Stromal cell of bone marrow (primary cell): ENCODE measurements around the gene MRTFA.
"Not testable (repeated sequence)": the region's sequence is repeated elsewhere in the genome, so short reads cannot be mapped to it uniquely, and the experiment has no call there.

Source experiments
- DNase-seq: peaks from one replicate; pipeline ENCODE4 v3.0.0-alpha.2; 2012; ENCODE audit warnings: low read depth

MRTFA gene

DNA sequence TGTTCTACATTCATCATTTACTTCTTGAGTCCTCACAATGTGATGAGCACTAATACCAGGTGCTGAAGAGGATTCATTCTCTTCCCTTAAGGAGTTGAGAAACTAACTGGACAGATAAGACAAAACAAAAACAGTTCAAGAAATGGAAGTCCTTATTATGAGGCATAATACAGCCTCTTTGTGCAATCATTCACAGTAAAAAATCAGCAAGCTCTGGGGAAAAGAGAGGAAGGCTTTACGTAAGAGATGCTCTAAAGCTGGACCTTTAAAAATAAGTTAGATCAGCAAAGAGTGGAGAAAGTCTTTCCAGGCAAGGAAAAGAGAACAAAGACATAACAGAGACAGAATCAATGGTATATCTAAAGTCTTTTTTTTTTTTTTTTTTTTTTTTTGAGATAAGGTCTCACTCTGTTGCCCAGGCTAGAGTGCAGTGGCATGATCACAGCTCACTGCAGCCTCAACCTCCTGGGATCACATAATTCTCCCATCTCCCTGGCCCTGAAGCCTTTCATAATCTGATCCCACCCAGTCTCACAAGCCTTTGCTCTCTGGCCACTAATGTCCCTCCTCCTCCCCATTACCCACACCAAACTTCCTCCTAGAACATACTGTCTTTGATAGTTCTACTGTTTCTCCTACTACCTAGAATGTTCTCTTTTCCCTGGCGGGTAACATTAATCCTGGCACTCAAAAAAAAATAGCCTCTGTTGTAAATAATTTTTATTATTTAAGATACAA, 40.9 kb downstream of the MRTFA start:
- peak; percentile 31 for DNase-seq

DNA sequence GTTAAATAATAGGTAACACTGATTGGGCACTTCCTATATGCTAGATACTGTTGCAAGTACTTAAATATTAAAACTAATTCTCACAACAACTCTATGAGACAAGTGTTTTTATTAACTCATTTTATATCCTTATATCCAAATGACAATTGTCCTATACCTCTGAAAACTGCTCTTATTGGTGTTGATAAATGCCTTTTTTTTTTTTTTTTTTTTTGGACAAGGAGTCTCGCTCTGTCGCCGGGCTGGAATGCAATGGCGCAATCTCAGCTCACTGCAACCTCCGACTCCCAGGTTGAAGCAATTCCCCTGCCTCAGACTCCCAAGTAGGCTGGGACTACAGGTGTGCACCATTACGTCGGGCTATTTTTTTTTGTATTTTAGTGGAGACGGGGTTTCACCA, 41.6 kb downstream of the MRTFA start:
- no peak for DNase-seq

DNA sequence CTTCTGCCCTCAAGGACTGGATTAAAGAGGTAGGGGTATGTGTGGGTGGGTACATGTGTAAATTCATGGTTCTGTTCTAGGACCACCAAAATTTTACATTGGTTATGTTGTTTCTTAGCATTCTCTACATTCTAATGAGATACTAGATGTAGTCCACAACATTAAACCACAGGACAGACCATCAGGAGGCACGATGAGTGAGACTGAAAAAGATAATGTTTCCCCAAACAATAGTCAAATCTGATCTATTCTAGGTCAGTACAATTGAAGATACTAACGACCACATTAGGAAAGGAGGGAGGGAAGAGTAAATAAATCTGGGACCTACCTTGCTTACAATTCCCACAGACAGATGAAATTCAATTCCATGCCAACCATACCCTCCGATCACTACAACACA, 42.2 kb downstream of the MRTFA start:
- no peak for DNase-seq

DNA sequence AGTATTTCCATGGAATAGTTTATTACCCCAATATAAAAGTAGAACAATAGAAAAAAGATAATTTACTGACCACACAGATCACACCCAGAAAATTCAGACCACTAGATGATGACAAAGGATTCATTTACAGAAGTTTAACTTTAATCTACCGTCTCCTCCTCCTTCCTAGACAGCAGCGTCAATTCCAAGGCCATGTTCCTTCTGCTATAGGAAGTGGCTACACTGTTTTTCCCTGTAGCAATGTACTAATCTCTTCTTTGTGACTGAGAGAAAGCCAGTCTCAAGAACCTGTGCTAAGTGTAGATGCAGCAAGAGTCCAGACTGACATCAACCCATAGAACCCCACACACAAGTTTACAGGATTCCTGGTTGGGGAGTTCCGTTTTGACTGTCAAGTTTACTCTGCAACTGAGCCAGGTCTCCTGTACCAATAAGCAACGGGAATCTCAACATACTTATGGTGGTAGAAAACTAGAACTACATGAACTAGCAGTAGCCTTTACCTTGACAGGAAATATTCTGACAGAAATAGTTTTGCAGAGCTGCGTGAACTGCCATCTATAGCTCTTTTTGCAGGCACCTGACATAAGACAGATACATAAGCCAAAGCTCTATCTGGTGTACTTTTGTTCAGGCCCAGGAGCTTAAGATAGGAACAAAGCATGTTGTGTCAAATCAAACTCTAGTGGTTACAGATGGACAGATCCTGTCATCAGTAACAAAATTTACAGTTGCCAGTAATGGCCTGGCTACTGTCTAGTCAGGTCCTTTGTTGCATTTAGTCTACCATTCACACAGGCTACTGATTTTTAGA, 42.9 kb downstream of the MRTFA start:
- no peak for DNase-seq

DNA sequence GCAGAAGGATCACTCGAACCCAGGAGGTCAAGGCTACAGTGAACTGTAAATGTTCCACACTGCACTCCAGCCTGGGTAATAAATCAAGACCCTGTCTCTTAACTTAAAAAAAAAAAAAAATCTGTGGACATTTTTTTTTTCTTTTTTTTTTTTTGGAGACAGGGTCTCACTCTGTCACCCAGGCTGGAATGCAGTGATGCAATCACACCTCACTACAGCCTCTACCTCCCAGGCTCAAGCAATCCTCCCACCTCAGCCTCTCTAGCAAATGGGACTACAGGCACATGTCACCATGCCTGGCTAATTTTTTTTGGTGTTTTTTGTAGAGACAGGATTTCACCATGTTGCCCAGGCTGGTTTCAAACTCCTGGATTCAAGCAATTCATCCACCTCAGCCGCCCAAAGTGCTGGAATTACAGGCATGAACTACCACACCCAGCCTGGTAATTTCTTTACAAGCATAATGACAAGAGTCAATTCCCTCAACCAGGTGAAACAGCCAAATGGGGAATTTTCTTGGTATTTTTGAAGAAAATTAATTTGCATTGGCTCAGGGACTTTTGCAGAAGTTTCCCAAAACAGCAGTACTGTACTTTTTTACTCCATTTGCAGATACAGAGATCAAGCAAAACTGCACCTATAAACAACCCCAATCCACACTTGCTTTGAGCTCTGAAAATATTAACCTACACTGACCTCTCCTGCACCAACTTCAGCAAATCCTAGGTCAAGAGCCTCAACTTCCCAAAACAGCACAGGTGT, 44.0 kb downstream of the MRTFA start:
- no peak for DNase-seq

DNA sequence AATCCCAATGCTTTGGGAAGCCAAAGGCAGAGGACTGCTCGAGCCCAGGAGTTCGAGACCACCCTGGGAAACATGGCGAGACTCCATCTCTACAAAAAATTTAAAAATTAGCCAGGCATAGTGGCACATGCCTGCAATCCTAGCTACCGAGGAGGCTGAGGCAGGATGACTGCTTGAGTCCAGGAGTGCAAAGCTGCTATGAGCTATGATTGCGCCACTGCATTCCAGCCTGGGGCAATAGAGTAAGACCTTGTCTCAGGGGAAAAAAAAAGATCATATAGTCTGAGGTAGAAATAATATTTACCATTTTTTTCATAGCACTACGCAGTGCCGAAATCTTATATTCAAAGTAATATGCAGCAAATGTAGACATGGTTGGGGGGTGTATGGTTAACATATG, 47.8 kb downstream of the MRTFA start:
- no peak for DNase-seq

DNA sequence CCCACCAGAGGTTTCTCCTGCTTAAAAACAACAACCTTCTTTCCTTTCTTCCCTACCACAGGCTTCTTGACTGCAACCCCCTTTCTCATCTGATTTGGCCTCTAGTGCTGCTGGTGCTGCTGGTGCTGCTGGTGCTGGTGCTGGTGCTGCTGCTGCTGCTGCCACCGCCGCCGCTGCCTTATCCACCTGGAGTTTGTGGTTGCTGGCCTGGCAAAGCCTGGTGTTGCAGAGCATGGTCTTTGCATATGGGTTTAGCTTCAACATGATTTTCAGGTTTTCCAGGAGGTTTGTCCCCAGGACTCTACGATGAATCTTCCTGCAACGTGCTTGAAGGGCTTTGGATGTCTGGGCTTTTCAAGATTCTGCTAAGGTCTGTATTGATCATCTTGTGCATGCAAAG, 49.7 kb downstream of the MRTFA start:
- DNase-seq: no peak

DNA sequence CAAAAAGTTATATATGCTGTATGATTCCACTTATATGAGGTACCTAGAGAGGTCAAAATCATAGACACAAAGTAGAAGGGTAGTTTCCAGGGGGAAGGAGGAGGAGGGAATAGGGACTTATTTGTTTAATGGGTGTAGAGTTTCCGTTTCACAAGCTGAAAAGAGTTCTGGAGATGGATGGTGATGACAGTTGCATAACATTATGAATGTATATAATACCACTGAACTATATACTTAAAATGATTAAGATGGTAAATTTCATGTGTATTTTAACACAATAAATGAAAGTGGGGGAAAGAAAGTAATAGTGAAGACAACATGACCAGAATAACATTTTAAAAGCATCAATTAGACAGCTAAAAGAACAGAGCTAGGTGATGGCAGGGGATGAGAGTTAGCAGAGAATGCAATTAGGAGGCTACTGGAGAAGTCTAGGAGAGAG, 51.2 kb downstream of the MRTFA start:
- no peak for DNase-seq

DNA sequence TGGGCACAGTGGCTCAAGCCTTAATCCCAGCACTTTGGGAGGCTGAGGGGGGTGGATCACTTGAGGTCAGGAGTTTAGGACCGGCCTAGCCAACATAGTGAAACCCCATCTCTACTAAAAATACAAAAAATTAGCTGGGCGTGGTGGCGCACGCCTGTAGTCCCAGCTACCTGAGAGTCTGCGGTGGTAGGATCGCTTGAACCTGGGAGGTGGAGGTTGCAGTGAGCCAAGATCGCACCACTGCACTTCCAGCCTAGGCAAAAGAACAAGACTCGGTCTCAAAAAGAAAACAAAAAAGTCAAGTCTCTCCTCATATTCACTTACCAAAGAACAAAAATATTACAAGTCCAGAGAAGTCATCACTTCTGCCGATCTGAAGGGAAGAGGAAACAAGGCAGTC, 51.8 kb downstream of the MRTFA start:
- DNase-seq: not testable (repeated sequence)

DNA sequence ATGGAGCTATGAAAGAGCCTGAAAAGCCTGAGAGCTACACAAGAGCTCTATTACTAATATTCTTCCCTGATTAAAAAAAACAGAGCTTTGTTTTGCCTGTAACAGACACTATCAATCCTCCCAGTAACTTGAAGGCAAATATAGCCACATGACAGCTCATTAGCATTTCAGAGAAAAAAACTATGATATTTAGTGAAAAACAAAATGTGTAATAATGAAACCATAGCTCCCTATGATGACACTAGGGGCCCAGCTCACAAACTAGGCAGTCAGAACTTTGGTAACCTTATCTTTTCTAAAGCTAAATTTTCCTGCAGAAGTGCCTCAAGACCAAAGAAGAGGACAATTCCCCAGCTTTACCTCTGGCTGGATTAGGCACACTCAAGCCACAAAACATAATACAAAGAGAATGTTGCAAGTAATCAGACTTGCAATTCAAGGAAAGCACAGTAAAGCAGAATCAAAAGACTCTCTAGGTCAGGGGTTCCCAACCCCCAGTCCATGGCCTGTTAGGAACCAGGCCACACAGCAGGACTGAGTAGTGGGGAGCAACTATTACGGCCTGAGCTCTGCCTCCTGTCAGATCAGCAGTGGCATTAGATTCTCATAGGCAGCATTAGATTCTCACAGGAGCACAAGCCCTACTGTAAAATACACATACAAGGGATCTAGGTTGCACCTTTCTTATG, 53.3 kb downstream of the MRTFA start:
- no peak for DNase-seq

DNA sequence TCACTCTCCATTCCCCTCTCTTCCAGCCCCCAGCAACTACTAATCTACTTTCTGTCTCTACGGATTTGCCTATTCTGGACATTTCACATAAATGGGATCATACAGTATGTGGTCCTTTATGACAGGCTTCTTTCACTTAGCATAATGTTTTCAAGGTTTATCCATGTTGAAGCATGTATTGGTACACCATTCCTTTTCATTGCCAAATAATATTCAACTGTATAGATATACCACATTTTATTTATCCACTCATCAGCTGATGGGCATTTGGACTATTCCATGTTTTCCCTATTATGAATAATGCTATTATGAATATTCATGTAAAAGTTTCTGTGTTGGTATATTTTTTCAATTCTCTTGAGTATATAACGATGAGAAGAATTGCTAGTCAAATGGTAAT, 54.5 kb downstream of the MRTFA start:
- no peak for DNase-seq

DNA sequence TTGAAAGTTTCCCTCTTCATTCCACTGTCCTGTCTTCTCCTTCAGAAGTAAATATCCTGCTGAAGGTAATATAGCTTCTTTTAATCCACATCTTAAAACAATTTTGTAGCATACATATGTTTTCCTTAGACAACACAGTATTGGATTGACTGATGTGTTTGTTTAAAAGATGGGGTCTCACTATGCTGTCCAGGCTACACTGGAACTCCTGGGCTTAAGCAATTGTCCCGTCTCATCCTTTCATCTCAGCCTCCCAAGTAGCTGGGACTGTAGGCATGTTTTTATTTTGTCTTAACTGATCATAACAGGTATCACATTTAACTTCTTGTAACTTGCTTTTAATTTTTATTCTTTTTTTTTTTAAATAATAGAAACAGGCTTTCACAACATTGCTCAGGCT, 55.9 kb downstream of the MRTFA start:
- no peak for DNase-seq

DNA sequence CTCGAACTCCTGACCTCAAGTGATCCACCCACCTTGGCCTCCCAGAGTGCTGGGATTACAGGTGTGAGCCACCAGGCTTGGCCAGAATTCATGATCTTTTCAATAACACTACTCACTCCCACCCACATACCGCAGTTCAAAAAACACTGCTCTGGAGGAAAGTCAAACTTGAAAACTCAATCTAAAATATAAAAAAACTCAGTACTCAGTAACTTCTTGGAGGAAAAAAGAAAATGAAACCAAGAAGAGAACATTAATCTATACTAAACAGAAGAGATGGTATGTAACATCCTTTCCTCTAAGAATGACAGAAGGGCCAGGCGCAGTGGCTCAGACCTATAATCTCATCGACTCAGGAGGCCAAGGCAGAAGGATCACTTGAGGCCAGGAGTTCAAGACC, 58.3 kb downstream of the MRTFA start:
- DNase-seq: no peak

DNA sequence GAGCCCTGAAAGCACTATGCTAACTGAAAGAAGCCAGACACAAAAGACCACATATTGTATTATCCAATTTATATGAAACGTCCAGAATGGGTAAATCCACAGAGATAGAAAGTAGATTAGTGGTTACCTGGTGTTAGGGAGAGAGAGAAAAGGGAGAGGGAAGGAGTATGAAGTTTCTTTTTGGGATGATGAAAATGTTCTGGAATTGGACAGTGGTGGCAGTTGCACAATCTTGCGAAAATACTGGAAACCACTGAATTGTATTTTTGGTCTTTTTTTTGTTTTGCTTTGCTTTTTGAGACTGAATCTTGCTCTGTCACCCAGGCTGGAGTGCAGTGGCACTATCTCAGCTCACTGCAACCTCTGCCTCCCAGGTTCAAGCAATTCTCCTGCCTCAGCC, 63.5 kb downstream of the MRTFA start:
- DNase-seq: peak; percentile 24

DNA sequence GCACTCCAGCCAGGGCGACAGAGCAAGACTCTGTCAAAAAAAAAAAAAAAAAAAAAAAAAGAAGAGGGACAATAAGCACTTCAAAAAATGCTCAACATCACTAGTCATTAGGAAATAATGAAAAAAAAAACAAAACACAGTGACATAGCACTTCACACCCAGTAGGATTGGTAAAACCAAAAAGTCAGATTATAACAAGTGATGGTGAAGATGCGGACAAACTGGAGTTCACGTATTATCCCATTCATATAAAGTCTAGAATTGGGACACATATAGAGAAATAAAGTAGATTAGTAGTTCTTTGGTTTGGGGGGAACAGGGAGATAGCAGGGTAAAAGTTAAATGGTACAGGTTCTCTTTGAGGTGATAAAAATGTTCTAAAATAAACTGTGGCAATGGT, 64.6 kb downstream of the MRTFA start:
- DNase-seq: no peak

DNA sequence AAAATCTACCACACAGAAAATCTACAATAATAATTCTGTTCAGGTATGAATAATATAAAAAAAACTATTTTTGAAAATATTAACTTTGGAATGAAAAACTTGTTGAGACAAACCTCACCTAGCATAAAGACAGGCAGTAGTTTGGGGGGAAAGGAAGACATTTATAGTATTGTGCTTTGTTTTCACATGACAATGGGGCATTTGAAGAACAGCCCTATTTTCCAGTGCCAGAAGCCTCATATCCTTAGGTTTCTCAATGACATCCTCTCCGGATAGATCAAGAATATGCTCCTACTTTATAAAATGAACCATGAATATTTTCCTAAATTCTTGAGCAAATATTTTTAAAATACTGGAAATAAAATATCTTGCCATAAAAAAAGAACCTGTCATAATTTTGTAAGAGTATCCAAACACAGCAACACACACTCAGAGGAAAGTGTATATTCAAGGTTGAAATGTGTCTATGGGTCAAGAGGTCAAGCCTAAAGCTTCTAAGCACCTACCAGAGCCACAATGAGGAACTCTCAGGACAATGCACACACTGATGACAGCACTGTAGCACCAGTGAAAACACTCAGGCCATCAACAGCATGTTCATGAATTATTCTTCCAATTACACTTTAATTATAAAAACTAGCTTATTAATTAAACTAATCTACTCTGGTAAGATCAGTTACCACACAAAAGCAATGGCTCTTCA, 68.7 kb downstream of the MRTFA start:
- no peak for DNase-seq

DNA sequence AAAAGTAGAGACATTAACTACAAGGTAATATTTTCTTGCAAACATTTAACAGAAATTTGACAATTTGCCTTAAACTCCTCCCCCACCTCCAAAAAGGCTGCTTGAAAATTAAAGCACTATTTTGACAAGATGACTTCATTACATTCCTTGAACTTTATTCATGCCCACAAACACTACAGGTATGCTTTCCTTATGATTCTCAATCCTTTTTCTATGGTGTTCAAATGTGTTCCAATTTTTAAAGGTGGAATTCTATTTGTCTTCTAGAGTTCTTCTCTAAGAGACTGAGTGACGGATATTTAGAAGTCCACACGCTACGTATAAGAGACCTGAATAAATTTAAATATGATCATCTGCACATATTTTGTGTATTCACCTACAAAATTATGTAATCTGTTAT, 69.4 kb downstream of the MRTFA start:
- DNase-seq: no peak

DNA sequence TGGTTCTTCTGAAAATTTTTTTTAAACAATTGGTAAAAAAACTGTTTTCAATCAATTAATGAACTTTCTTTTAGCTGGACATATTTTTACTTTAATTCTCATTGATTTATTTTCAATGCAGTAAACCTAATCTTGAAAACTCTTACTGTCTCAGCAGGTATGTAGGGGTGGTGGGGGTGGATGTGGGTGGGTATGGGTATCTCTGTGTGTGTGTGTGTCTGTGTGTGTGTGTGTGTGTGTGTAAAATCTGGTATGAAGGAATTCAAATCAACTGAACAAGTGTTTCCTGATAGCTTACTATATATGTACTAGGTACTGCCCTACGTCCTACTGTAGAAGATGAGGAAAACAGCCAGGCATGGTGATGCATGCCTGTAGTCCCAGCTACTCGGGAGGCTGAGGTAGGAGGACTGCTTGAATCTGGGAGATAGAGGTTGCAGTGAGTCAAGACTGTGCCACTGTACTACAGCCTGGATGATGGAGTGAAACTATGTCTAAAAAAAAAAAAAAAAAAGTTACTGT, 75.5 kb downstream of the MRTFA start:
- no peak for DNase-seq

DNA sequence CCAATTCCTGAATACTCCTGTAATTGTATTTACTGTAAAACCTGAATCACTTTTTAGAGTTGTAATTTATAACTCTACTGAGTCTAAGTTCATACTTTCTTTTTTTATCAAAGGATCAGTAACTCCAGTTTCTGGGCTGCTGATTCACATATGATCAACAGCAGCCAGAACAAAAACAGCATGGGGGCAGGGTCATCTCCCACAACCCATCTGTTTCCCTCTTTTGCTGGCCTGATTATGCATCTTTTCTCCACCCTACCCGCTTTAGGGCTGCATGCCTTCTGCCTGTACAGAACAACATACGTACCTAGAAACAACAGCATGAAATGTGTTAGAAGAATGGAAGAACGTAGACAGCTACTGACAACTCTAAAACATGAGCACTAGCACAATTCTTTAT, 76.0 kb downstream of the MRTFA start:
- DNase-seq: no peak

DNA sequence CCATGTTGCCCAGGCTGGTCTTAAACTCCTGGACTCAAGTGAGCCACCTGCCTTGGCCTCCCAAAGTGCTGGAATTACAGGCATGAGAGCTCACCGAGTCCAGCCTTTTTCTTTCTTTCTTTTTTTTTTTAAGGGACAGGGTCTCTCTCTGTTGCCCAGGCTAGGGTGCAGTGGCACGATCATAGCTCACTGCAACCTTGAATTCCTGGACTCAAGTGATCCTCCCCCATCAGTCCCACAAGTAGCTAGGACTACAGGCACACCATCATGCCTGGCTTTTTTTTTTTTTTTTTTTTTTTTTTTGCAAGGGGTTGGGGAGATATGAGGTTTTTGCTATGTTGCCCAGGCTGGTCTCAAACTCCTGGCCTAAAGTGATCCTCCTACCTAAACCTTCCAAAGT, 78.5 kb downstream of the MRTFA start:
- no peak for DNase-seq

DNA sequence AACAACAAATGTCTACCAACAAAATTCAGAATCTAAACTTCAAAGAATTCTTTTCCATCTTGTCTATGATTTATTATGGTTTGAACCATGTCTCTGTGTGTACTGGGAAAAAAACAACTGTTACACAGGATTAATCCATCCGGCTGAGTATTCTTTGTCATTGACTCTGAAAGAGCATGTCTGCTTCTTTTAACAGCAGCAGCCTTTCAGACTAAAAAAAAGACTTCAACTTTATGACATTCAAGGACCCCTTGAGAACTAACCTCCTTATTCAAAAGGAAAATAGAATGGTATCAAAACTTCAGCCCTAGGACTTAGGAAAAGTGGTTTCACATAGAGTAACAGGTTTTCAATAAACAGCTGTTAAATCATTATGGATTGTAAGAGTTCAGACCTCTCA, 79.9 kb downstream of the MRTFA start:
- DNase-seq: no peak
